GM21619 (cell line): Measurements from ENCODE around the gene IFT25.

Experiments used
- ATAC-seq: cut with Tn5 transposase; IDR thresholded peaks from one replicate; pipeline ENCODE4 v1.9.1; 2021; ENCODE audit not compliant: unreplicated experiment

The IFT25 gene

DNA sequence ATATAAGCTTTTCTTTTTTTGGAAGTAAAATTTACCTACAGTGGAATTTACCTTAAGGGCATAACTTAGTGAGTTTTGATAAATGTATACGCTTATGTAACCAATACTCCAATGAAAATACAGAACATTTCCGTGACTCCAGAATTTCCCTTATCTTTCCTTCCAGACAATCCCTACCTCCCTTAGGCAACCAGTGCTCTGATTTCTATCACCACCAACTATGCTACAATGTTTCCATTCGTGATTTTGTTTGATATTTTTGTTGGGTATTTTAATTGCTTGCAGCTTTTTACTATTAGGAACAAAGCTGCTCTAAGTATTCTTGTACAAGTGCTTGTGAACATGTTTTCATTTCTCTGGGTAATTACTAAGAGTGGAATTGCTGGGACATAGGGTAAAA, 14.6 kb downstream of the IFT25 start:
- no peak for ATAC-seq

DNA sequence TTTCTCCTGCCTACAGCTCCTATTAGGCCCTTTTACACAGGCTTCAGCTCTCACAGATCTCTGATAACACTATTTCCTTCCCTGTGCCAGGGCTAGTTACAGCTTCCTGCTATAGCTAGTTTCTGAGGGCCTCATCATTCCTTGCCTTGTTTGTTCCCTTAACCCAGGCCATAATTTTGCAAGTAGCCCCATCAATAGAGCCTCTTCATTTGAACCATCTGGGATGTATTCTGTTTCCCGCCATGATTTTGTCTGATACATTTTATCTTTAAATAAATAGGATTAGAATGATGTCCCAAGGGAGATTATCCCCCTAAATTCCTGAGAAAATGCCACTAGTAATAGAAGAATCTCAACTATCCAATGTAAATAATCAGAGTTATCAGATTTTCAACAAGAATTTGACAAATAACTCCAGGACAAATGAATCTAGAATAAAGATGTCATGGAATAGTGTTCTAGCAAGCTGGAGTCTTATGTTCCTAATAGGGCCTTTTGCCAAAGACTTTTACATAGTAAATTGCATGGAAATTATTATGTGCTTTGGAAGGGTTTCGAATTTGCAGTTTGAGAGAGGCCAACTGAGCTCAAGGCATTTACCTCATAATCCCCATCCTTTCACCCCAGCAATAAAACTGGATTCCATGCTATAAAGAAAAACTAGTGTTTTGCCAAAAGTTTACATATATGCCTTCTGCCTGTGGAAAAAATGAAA, 16.1 kb downstream of the IFT25 start:
- no peak for ATAC-seq

DNA sequence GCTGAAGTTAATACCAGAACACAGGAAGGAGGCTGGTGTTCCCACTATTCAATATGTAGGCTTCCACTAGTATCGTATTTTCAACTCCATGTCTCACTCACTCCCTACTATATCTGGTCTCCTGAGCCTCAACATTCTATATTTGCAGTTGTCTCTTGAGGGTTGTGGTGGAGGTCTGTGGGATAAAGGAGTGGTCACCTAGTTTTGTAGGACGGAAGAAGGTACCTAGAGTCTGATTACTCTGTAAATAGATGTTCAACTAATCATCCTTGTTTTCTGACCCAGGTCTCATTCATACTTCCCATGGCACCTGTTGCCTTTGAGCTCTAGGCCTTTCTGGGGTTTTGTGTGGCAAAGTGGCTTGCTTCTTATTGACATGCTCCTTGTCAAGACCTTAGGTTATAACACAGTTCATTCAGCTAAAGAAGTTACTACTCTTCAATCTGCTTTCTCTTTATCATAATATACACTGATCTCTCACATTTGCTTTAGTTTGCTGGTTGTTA, 18.1 kb downstream of the IFT25 start:
- ATAC-seq: no peak

DNA sequence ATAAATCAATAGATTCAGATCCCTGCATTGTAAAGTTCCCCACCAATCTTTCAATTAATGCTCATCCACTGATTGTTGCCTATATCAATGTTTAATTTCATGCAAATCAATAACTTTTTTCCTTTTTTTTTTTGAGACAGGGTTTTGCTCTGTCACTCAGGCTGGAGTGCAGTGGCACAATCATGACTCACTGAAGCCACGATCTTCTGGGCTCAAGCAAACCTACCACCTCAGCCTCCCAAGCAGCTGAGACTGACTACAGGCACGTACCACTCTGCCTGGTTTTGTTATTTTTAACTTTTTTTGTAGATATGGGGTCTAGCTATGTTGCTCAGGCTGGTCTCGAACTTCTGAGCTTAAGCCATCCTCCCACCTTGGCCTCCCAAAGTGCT, 25.8 kb downstream of the IFT25 start:
- ATAC-seq: no peak

DNA sequence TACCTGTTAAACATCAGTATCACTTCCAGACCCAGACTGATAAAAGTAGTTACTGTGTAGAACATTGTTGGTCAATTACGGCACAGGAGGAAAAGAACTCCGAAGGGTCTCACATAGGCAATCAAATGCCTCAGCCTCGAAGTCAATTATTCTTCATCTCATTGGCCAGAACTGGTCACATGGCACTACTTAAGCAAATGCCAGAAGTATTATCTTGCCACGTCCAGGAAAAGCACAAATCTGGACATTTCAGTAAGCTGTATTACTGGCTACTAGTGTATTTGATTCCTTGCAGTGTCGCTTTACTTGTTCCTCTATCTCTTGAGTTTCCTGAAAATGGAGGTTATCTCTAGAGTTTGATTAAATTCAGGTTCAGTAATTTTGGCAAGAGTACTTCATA, 27.2 kb downstream of the IFT25 start:
- ATAC-seq: no peak

DNA sequence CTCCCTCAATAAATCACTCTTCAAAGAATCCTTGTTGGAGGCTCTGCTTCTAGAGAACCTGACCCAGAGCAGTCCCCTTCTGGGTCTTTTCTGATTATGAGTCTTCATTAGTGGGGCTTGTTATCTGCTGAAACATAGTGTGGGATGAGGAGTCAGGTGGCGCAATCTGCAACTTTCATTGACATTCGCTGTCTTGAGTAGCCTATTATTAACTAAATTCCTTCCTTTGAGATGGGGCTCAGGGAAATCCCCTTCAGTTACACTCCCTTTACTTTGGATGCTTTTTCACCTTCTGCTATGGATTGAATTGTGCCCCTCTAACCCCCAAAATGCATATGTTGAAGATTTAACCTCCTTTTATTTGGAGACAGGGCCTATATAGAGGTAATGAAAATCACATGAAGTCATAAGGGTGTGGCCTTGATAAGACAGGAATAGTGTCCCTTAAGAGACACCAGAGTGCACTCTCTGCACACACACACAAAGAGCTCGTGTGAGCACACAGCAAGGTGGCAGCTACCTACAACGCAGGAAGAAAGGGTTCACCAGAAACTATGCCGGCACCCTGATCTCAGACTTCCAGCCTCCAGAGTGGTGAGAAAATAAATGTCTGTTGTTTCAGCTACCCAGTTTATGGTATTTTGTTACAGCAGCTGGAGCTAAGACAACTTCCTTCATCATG, 32.0 kb downstream of the IFT25 start:
- ATAC-seq: no peak

DNA sequence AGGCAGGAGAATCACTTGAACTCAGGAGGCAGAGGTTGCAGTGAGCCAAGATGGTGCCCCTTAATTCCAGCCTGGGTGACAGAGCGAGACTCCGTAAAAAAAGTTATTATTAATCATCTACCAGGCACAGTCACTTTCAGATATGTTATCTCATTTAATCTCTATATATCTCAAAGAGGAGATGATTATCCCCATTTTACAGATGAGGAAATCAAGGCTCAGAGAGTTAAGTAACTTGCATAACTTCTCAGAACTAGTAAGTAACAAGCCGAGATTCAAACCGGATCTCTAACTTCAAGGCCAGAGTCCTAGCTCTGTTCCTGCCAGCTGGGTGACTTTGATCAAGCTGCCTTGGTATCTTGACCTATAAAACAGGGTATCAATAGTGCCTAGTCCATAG, 34.1 kb downstream of the IFT25 start:
- ATAC-seq: no peak

DNA sequence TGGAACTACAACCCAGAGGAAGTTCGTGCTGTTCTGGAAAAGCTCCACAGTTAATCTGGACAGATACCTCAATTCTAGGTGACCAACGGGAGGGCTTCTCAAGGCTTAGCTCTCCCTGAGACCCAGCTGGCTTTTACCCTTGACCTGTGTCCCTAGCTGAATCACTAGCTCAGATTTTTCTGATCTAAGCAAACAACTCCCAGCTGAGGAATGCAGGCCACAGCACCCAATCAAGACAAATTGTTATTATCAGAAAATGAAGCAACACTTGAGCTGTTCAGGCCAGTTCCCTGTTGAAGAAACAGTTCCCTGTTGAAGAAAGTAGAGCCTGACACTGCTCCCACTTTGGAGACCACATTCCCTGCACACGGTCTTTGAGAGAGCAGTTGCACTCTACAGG, 35.6 kb downstream of the IFT25 start:
- no peak for ATAC-seq

DNA sequence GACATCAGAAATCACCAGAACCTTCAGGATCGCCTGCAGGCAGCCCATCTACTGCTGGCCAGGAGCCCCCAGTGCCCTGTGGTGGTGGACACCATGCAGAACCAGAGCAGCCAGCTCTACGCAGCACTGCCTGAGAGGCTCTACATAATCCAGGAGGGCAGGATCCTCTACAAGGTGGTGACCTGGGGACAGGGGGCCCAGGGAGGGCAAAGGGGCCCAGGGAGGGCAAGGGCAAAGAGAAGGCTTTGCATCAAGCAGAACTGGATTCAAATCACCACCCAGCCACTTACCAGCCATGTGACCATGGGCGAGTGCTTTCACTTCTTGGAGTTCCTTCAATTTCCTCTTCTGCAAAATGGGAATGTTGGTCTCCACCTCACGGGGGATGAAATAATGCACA, 39.4 kb downstream of the IFT25 start:
- ATAC-seq: no peak

DNA sequence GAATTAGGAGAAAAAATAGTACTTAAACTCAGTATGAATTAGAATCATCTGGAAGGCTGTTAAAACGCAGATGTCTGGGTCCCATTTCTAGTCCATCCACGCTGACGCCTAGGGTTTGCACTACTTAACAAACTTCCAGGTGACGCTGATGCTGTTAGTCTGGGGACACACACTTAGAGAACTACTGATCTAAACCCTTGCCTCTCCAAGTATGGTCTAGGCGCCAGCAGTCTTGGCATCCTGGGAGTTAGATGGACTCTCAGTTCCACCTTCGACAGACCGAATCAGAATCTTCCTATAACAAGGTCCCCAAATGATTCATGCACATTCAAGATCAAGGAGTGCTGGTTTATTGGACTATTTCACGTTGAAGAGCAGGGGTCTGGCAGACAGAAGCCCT, 40.0 kb downstream of the IFT25 start:
- no peak for ATAC-seq

DNA sequence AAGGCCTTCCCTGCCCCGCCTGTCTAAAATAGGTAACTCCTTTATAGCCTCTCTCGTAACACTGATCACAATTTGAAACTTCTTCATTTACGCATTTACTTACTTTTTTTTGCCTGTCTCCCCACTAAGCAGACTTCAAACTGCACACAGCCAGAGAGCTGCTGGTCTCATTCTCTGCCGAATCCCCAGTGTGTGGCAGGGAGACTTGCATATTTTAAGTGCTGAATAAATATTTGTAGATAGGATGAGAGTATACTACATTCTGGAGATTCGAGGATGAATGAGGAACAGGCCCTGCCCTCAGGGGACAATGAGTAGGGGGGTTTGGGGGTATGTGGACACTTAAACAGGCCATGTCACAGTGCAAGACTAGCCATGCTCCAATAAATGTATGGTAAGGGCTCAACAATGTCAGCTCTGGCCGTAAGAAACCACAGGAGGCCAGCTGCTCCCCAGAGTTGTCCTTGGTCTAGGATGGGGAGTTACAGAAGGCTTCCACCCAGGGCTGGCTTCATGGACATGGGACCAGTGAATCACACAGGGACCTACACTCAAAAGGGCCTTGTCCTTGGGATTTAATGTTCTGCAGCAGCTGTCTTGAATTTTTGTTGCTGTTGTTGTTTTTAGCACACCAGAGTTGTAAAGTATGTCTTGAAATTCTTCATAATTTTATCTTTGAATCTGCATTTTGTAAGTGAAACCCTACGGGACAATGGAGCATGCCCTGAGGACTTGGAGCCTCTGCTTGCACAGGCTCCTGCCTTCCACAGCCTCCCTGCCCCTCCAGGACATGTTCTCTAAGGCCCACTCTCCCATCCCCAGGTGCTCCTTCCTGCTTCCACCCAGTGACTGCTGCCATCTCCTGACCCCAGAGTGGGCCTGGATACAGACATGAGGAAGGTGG, 43.0 kb downstream of the IFT25 start:
- no peak for ATAC-seq

DNA sequence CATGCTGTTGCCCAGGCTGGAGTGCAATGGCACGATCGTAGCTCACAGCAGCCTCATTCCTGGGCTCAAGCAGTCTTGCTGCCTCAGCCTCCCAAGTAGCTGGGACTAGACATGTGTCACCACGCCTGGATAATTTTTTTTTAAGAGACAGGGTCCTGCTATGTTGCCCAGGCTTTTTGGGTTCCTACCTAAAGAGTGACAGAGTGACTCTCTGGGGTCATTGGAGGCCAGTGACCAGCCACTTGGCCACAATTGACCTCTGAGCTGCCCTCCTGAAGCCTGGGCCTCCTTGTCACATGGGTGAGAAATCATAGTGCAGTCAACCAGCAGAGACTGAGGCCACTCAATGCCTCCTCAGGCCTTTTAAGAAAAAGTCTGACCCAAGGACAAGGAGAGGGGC, 45.8 kb downstream of the IFT25 start:
- no peak for ATAC-seq

DNA sequence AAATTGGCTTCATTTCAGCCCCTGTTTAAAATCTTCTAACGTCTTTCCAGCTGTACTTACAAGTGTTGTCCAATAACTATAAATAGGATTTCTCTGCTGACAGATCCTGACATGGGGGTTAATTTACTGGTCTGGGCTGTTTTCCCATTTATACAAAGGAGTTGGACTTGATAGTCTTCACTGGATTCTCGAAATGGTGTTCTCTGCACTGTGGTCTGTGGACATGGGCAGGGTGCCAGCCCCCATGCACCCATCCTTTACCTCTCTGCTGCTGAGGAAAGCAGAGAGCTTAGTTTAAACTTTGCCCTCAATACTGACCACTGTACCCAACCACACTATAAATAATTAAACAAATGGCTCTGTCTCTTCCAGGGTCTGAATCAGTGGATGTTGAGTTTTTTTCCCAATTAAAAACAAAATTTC, 46.3 kb downstream of the IFT25 start:
- no peak for ATAC-seq

DNA sequence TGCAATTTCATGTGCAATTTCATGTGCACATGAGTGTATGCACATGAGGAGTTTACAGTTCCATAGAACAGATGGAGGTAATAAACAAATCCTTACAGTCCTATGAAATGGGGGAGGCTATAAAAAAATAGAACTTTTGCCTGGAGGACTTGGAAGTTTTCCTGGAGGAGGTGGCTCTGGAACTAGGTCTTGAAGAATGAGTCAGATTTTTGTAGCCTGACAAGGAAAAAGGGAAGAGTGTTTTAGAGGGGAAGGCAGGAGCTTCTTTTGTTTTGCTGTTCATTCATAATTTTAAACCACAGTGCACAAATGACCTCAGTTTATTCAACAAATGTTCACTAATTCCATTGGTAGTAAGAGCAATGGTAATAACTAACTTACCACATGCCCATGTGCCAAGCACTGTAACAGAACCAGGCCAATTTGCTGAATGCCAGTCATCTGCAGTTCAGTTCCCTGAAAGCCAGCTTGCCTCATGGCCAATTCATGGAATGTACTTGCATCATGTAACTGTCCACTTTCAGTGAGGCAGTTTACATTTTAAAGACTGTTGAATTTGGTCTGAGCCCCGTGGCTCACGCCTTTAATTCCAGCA, 48.8 kb downstream of the IFT25 start:
- ATAC-seq: no peak

DNA sequence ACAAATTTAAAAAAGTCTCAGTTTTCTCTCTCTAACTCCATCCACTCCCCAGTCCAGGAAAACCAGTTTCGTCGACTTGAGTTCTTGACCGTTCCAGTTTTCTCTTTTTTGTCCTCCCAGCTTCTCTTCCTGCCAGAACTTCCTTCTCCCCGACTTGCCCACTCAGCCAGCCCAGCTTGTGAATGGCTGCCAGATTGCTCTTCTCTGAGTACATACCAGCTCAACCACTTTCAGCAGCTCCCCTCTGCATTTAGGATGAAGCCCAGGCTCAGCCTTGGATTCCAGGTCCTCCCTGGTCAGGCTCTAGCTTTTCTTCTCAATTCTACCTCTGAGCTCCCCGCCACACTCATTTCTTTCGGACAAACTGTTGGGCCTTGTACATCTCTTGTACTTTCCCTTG, 50.1 kb downstream of the IFT25 start:
- ATAC-seq: no peak

DNA sequence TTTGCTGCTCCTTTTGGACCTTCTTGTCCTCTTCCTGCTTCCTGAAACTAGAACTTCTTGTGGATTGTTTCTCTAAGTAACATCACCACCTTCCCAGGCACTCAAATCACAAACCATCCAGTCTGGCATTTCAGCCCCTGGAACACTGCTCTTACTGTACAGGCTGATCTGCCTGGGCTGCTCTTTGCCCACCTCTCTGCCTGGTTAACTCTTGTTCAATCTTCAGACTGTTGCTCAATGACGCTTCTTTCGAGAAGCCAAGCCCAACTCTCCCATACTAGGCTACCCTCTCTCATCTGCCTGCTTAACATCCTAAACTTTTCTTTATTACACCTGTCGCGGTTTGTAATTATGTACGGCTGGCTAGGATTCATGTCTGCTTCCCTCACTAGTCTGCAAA, 50.9 kb downstream of the IFT25 start:
- ATAC-seq: no peak

DNA sequence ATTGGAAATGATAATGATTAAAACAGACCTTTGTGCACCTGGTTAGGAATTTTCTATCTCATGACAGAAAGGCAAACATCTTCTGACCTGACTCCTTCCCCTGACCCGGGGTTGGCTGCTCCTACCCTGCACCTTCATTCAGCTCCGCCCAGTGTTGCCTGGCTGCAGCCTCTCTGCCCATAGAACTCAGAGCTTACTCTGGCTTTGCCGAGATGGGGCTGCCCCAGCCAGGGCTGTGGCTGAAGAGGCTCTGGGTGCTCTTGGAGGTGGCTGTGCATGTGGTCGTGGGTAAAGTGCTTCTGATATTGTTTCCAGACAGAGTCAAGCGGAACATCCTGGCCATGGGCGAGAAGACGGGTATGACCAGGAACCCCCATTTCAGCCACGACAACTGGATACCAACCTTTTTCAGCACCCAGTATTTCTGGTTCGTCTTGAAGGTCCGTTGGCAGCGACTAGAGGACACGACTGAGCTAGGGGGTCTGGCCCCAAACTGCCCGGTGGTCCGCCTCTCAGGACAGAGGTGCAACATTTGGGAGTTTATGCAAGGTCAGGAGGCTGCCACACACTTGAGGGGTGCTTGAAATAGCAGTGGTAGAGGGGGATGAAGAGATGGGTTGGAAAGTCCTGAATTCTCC, 51.4 kb downstream of the IFT25 start, which contains the start of gene DIO1:
DIO1 (plus strand) TSS at position 189 of the 638 bp plus-strand sequence; CDS start at position 213, 24 bp downstream.
- ATAC-seq: no peak

DNA sequence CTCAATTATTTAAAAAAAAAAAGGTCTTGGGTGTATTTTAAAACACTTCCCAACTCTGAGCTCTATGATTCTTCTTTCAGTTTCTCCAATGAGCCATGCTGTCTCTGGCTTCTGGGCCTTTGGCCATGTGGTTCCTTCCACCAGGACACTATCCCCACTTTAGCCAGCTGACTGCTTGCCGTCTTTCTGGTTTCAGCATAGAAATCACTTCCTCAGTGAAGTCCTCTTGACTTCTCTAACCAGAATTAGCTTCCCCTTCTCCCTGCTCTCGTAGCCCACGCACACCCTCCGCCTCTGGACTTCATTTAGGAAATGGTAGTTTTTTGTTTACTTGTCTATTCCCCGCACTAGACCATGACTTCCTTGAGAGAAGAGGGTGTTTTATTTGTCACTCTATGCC, 52.6 kb downstream of the IFT25 start:
- no peak for ATAC-seq

DNA sequence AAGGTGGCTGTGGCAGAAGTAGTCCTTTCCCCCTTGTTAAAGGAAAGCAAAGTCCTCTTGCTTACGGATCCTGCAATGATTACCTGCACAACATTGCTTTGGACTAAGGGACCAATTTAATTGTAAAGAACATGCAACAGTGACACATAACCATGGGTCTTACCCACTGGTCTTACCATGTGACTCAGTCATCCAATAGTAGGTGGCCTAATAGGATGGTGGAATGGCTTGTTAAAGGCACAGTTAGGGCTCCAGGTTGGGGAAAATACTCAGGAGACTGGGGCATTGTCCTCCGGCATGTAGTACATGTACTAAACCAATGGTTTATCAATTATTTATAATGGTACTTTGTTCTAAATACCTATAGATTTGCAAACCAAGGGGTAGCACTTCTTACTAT, 53.8 kb downstream of the IFT25 start:
- ATAC-seq: no peak

DNA sequence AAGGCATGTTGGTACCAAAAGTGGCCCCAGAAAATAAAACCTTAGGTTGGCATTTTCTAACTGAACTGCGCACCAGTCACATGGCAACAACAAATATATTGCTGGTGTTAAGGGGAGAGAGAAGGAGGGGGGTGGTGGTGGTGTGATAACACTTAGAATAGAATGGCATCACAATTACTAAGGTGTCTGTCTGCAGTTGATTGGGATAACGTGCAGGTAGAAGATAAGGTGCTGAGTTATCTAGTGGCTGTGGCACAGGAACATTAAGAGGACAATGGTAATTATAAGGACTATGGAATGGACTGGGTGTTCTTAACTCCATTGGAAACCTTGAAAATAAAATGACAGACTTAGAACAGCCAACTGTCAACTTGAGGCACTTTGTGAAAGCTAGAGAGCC, 54.5 kb downstream of the IFT25 start:
- ATAC-seq: no peak

DNA sequence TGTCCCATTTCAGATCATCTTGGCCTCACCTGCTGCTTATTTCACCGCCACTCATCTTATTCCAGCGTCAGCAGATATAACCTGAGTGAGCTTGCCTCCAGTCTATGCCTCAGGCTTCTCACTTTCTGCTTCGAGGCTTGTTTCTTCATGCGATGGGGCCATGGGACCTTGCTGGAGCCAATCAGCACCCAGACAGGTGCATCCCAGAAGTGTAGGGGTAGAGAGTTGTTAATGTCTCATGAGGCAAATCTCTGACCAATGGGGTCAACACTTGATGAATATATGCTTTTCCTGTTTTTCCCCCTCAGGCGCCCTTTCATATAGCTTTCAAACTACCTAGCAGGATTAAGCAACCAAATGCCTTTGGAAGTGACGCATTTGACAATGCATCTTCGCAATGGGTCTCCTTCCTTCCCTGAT, 55.0 kb downstream of the IFT25 start:
- no peak for ATAC-seq
